Muscle of leg (tissue), 16 donors: ENCODE results near the gene FAM227B. TPM values are rescaled to one million over a fixed set of nuclear protein-coding genes. Genes with fewer than 3 reads are reported as not detected.
"Not testable (repeated sequence)": the region's sequence is repeated elsewhere in the genome, so short reads cannot be mapped to it uniquely, and the experiment has no call there.

Source experiments
- DNase-seq: peaks from one replicate; pipeline ENCODE4 v3.0.0; 2013
- H3K27ac ChIP-seq: one replicate; pipeline ENCODE4 v1.5.1; 2013; ENCODE audit warnings: mild to moderate bottlenecking, low read length, control low read depth
- H3K27me3 ChIP-seq: one replicate; pipeline ENCODE4 v1.6.1; 2013; ENCODE audit warnings: low read length; ENCODE audit not compliant: control insufficient read depth, insufficient read depth
- H3K36me3 ChIP-seq: one replicate; pipeline ENCODE4 v1.6.1; 2013; ENCODE audit warnings: low read length; ENCODE audit not compliant: control insufficient read depth, insufficient read depth
- H3K4me1 ChIP-seq: one replicate; pipeline ENCODE4 v1.6.1; 2013; ENCODE audit warnings: low read length; ENCODE audit not compliant: control insufficient read depth, insufficient read depth
- H3K4me3 ChIP-seq: one replicate; pipeline ENCODE4 v1.5.1; 2013; ENCODE audit warnings: low read length, control low read depth
- H3K9me3 ChIP-seq: replicated peaks from 2 replicates; pipeline ENCODE4 v1.6.1; 2013; ENCODE audit warnings: low read depth, low read length; ENCODE audit not compliant: control insufficient read depth
- WGBS: methylation state at CpG from one replicate; pipeline ENCODE4 v1.1.5; 2013; ENCODE audit warnings: missing lambda C conversion rate; ENCODE audit not compliant: insufficient coverage; 5-methylcytosine and 5-hydroxymethylcytosine counted together
- long read RNA-seq, 11 donors: transcript quantifications; one replicate each; lab custom pipeline, GENCODE V29; 2026
- polyA plus RNA-seq, 8 donors: library from polyadenylated mRNA; unstranded; fragments of 120-200 nt; gene quantifications; one replicate each; pipeline versions ENCODE4 v1.2.1 to v1.2.3, GENCODE V29; 2013; ENCODE audit warnings: inconsistent platforms in 1 of 8, low replicate concordance in 1 of 8; ENCODE audit not compliant: insufficient read length in 8 of 8, insufficient read depth in 1 of 8
- total RNA-seq: library from RNA; stranded (reverse); fragments of 120-200 nt; gene quantifications from one replicate; pipeline ENCODE4 v1.2.4, GENCODE V29; 2013

The FAM227B gene
- total RNA-seq (7.6 TPM), polyA plus RNA-seq (1 to 10 TPM; 5.9 to 8.4 (median 7.0) TPM)
- long read RNA-seq, donor 1 = 0 reads
- long read RNA-seq, donor 2 = 0 reads
- long read RNA-seq, donor 3 = 0 reads
- long read RNA-seq, donor 4 = 0 reads
- long read RNA-seq, donor 5 = 0 reads
- long read RNA-seq, donor 6 = 0 reads
- long read RNA-seq, donor 7, partial matches to known transcripts = 11 of 36 reads
- long read RNA-seq, donor 7, other reads (novel, unspliced or antisense) = 25 of 36 reads
- long read RNA-seq, donor 8, partial matches to known transcripts = 0 of 1 reads
- long read RNA-seq, donor 8, other reads (novel, unspliced or antisense) = 0 of 1 reads
- long read RNA-seq, donor 9 = 0 reads
- long read RNA-seq, donor 10, partial matches to known transcripts = 14 of 29 reads
- long read RNA-seq, donor 10, other reads (novel, unspliced or antisense) = 15 of 29 reads
- long read RNA-seq, donor 11 = 0 reads

GRCh38 chr15:49620658-49621368 lies at the start of gene FAM227B, which contains the start of gene DTWD1:
FAM227B (minus strand) TSS chr15:49620818; CDS start chr15:49615171, 5,647 bp downstream.
DTWD1 (plus strand) TSS chr15:49621048; CDS start chr15:49625168, 4,120 bp downstream.
- no peaks in the 10 kb centered on the region for H3K4me1 ChIP-seq
- WGBS = under 1% methylated on average over 50 of the region's 59 CpGs
- peak within 1 kb of the TSS; percentile 79 for H3K4me3 ChIP-seq
- H3K9me3 ChIP-seq = peaks cover 12% of the 10 kb centered on the region
- peak; percentile 99 for DNase-seq
- peaks cover 4% of the 10 kb centered on the region for H3K36me3 ChIP-seq
- H3K27me3 ChIP-seq = no peaks in the 10 kb centered on the region
- peak within 1 kb of the TSS; percentile 97 for H3K27ac ChIP-seq

GRCh38 chr15:49669288-49669687 lies 48.7 kb upstream of the FAM227B start:
- no peaks in the 10 kb centered on the region for H3K9me3 ChIP-seq
- H3K36me3 ChIP-seq = no peaks in the 10 kb centered on the region
- no CpG with 5 or more reads among the region's 1 CpG for WGBS
- H3K4me1 ChIP-seq = no peaks in the 10 kb centered on the region
- H3K27ac ChIP-seq = no peak overlapping the region
- H3K27me3 ChIP-seq = no peaks in the 10 kb centered on the region
- no peak for DNase-seq
- no peak overlapping the region for H3K4me3 ChIP-seq

- H3K4me1 ChIP-seq, H3K36me3 ChIP-seq, H3K4me3 ChIP-seq, H3K27me3 ChIP-seq, H3K27ac ChIP-seq, DNase-seq, H3K9me3 ChIP-seq: not testable (repeated sequence)
- WGBS = no CpG with 5 or more reads among the region's 3 CpGs
These were observed 45.9 kb upstream of the FAM227B start for GRCh38 chr15:49666486-49666885.

GRCh38 chr15:49664716-49665115 lies 44.1 kb upstream of the FAM227B start:
- no peaks in the 10 kb centered on the region for H3K27me3 ChIP-seq
- no peak overlapping the region for H3K27ac ChIP-seq
- H3K4me1 ChIP-seq = no peaks in the 10 kb centered on the region
- H3K36me3 ChIP-seq = no peaks in the 10 kb centered on the region
- no peaks in the 10 kb centered on the region for H3K9me3 ChIP-seq
- WGBS = no CpG with 5 or more reads among the region's 1 CpG
- no peak for DNase-seq
- H3K4me3 ChIP-seq = no peak overlapping the region

- no peak overlapping the region for H3K4me3 ChIP-seq
- H3K4me1 ChIP-seq = no peaks in the 10 kb centered on the region
- peaks cover 26% of the 10 kb centered on the region for H3K9me3 ChIP-seq
- peak; percentile 8 for DNase-seq
- H3K36me3 ChIP-seq = no peaks in the 10 kb centered on the region
- no peaks in the 10 kb centered on the region for H3K27me3 ChIP-seq
- 83% methylated on average over 1 of the region's 1 CpG for WGBS
- H3K27ac ChIP-seq = no peak overlapping the region
These were observed 36.1 kb upstream of the FAM227B start for GRCh38 chr15:49656734-49657133.

- H3K27ac ChIP-seq = no peak overlapping the region
- H3K27me3 ChIP-seq = no peaks in the 10 kb centered on the region
- H3K4me1 ChIP-seq = no peaks in the 10 kb centered on the region
- H3K36me3 ChIP-seq = no peaks in the 10 kb centered on the region
- no peak for DNase-seq
- H3K4me3 ChIP-seq = no peak overlapping the region
- H3K9me3 ChIP-seq = peaks cover 26% of the 10 kb centered on the region
- 100% methylated on average over 1 of the region's 1 CpG for WGBS
These were observed 32.3 kb upstream of the FAM227B start for GRCh38 chr15:49652922-49653321.

- WGBS = 71% methylated on average over 1 of the region's 2 CpGs
- H3K4me1 ChIP-seq = no peaks in the 10 kb centered on the region
- no peak overlapping the region for H3K4me3 ChIP-seq
- DNase-seq = no peak
- H3K9me3 ChIP-seq = peaks cover 26% of the 10 kb centered on the region
- H3K27me3 ChIP-seq = no peaks in the 10 kb centered on the region
- H3K27ac ChIP-seq = no peak overlapping the region
- no peaks in the 10 kb centered on the region for H3K36me3 ChIP-seq
These were observed 30.1 kb upstream of the FAM227B start for GRCh38 chr15:49650676-49651075.

GRCh38 chr15:49649987-49650386 lies 29.4 kb upstream of the FAM227B start:
- Histone ChIP-seq H3K27ac (no peak overlapping the region), H3K4me1 (no peaks in the 10 kb centered on the region), H3K9me3 (peaks cover 26% of the 10 kb centered on the region), H3K27me3 (no peaks in the 10 kb centered on the region), H3K36me3 (no peaks in the 10 kb centered on the region), H3K4me3 (no peak overlapping the region)
- no CpG with 5 or more reads among the region's 1 CpG for WGBS
- no peak for DNase-seq

GRCh38 chr15:49646891-49647290 lies 26.3 kb upstream of the FAM227B start:
- peaks cover 7% of the 10 kb centered on the region for H3K36me3 ChIP-seq
- no peaks in the 10 kb centered on the region for H3K27me3 ChIP-seq
- no peak for DNase-seq
- no peaks in the 10 kb centered on the region for H3K9me3 ChIP-seq
- H3K4me3 ChIP-seq = no peak overlapping the region
- no CpG with 5 or more reads among the region's 2 CpGs for WGBS
- no peak overlapping the region for H3K27ac ChIP-seq
- no peaks in the 10 kb centered on the region for H3K4me1 ChIP-seq

GRCh38 chr15:49645941-49646340 lies 25.3 kb upstream of the FAM227B start:
- Histone ChIP-seq H3K27me3 (no peaks in the 10 kb centered on the region), H3K9me3 (no peaks in the 10 kb centered on the region), H3K4me3 (no peak overlapping the region), H3K36me3 (peaks cover 7% of the 10 kb centered on the region), H3K4me1 (no peaks in the 10 kb centered on the region), H3K27ac (no peak overlapping the region)
- peak; percentile 62 for DNase-seq
